Caco-2 (cell line): ENCODE measurements around the gene ITGB6. TPM values are rescaled to one million over a fixed set of nuclear protein-coding genes. Genes with fewer than 3 reads are reported as not detected.

Experiments
- BruUV-seq: library from RNA; stranded (reverse); fragments of 400-500 nt; replicated peaks from 2 replicates; lab custom pipeline; 2021; lab: Mats Ljungman, UMichigan
- CTCF ChIA-PET: fragments of 300-600 bp; sonication (Branson Sonifier 250); formaldehyde crosslinking; loops from one replicate; lab custom pipeline; 2022; ENCODE audit warnings: antibody characterized with exemption; lab: Charles Lee
- POLR2A ChIA-PET: fragments of 300-600 bp; sonication (Branson Sonifier 250); formaldehyde crosslinking; loops from one replicate; lab custom pipeline; 2022; ENCODE audit warnings: antibody characterized with exemption; lab: Charles Lee
- DNase-seq, 2 experiments: peaks; one replicate each; pipeline versions ENCODE4 v3.0.0 to v3.0.0-alpha.2; 2020 to 2022
- H3K27me3 ChIP-seq: replicated peaks from 2 replicates; pipeline ENCODE4 v1.6.0; 2011; ENCODE audit warnings: low read length; ENCODE audit not compliant: control insufficient read depth, insufficient read depth
- H3K36me3 ChIP-seq: 2 replicates; pipeline ENCODE4 v1.5.1; 2011; ENCODE audit warnings: low read length; ENCODE audit not compliant: control insufficient read depth, insufficient read depth
- H3K4me1 ChIP-seq: fragments of 250-450 bp; sonication (Bioruptor Pico); 2 replicates; pipeline ENCODE4 v1.5.1; 2020; ENCODE audit warnings: mild to moderate bottlenecking
- H3K4me3 ChIP-seq: 2 replicates; pipeline ENCODE4 v1.5.1; 2011; ENCODE audit warnings: low read depth, mild to moderate bottlenecking, control low read depth, low read length
- H3K9me3 ChIP-seq: fragments of 250-450 bp; sonication (Bioruptor Pico); 2 replicates; pipeline ENCODE4 v1.5.1; 2020; ENCODE audit warnings: mild to moderate bottlenecking, moderate library complexity
- H3K27ac Mint-ChIP-seq: one replicate; pipeline ENCODE4 v1.8.0; 2022; ENCODE audit warnings: mixed read lengths; ENCODE audit not compliant: unreplicated experiment
- H3K27me3 Mint-ChIP-seq: one replicate; pipeline ENCODE4 v1.8.0; 2022; ENCODE audit warnings: mixed read lengths; ENCODE audit not compliant: insufficient read depth, unreplicated experiment
- H3K36me3 Mint-ChIP-seq: one replicate; pipeline ENCODE4 v1.8.0; 2022; ENCODE audit warnings: mild to moderate bottlenecking, mixed read lengths; ENCODE audit not compliant: insufficient read depth, unreplicated experiment
- H3K4me1 Mint-ChIP-seq: one replicate; pipeline ENCODE4 v1.8.0; 2022; ENCODE audit warnings: low read depth, mixed read lengths; ENCODE audit not compliant: unreplicated experiment
- H3K4me3 Mint-ChIP-seq: one replicate; pipeline ENCODE4 v1.8.0; 2022; ENCODE audit warnings: mild to moderate bottlenecking, moderate library complexity, mixed read lengths; ENCODE audit not compliant: unreplicated experiment
- H3K9me3 Mint-ChIP-seq: one replicate; pipeline ENCODE4 v1.8.0; 2022; ENCODE audit warnings: mixed read lengths; ENCODE audit not compliant: unreplicated experiment
- CTCF ChIP-seq, 2 experiments: fragments of 200-600 bp in 1 of 2; IDR thresholded peaks; 1 replicate in 1 of 2; 2 replicates in 1 of 2; pipeline versions ENCODE4 v1.5.1 to v1.8.0; 2011 to 2022; ENCODE audit warnings: antibody characterized with exemption in 1 of 2, control low read depth in 1 of 2, inconsistent platforms in 1 of 2, low read depth in 1 of 2, low read length in 1 of 2, mild to moderate bottlenecking in 1 of 2, moderate library complexity in 1 of 2; ENCODE audit not compliant: insufficient read depth in 1 of 2, severe bottlenecking in 1 of 2, unreplicated experiment in 1 of 2
- intact Hi-C: fragments of 100-400 bp; cut with micrococcal nuclease; formaldehyde crosslinking; loops from one replicate; pipeline ENCODE4 v1.10.0; 2022; ENCODE audit not compliant: unreplicated experiment
- total RNA-seq: library from RNA; stranded (reverse); gene quantifications from 2 replicates; pipeline ENCODE4 v1.2.3, GENCODE V29; 2022

The ITGB6 gene
- total RNA-seq, 1 experiment from 2014 or later = 1.7 TPM

- H3K4me1 Mint-ChIP-seq = no peaks in the 10 kb centered on the region
- no peak for DNase-seq
- intact Hi-C loops = no loop called here
- no peak overlapping the region for H3K4me3 ChIP-seq
- no peak overlapping the region for H3K27ac Mint-ChIP-seq
- H3K9me3 ChIP-seq = no peaks in the 10 kb centered on the region
- no peaks in the 10 kb centered on the region for H3K27me3 Mint-ChIP-seq
- no peaks in the 10 kb centered on the region for H3K27me3 ChIP-seq
- POLR2A ChIA-PET = interaction anchor here (0.5 kb wide), 2 partner anchors 32 to 626 kb away, joined by 3 to 4 read pairs; no protein-coding TSS in a partner anchor
- no TSS peak for BruUV-seq
- H3K9me3 Mint-ChIP-seq = no peaks in the 10 kb centered on the region
- TF ChIP-seq CTCF (IDR thresholded peaks at IDR 0.05; ENCODE audit: insufficient read depth in 1 of 2, low read depth in 1 of 2, low read length in 1 of 2, severe bottlenecking in 1 of 2, unreplicated experiment in 1 of 2) = no peak
- no peak overlapping the region for H3K4me3 Mint-ChIP-seq
- no peaks in the 10 kb centered on the region for H3K36me3 ChIP-seq
- CTCF ChIA-PET = no interaction called here
- H3K36me3 Mint-ChIP-seq = no peaks in the 10 kb centered on the region
- H3K4me1 ChIP-seq = no peaks in the 10 kb centered on the region
Observed at GRCh38 chr2:160241251-160242137, 41.4 kb upstream of the ITGB6 start.

GRCh38 chr2:160239436-160239835 is 39.4 kb upstream of the ITGB6 start:
- intact Hi-C loops = no loop called here
- Mint-ChIP-seq H3K4me1 (no peaks in the 10 kb centered on the region), H3K36me3 (no peaks in the 10 kb centered on the region), H3K9me3 (no peaks in the 10 kb centered on the region), H3K27me3 (no peaks in the 10 kb centered on the region), H3K27ac (no peak overlapping the region), H3K4me3 (no peak overlapping the region)
- H3K4me1 ChIP-seq = no peaks in the 10 kb centered on the region
- DNase-seq = no peak
- no peak for TF ChIP-seq CTCF (IDR thresholded peaks at IDR 0.05; ENCODE audit: insufficient read depth in 1 of 2, low read depth in 1 of 2, low read length in 1 of 2, severe bottlenecking in 1 of 2, unreplicated experiment in 1 of 2)
- no peaks in the 10 kb centered on the region for H3K36me3 ChIP-seq
- BruUV-seq = no TSS peak
- CTCF ChIA-PET = no interaction called here
- H3K27me3 ChIP-seq = no peaks in the 10 kb centered on the region
- POLR2A ChIA-PET = no interaction called here
- H3K9me3 ChIP-seq = no peaks in the 10 kb centered on the region
- H3K4me3 ChIP-seq = no peak overlapping the region

- ChIA-PET CTCF (no interaction called here), POLR2A (no interaction called here)
- H3K27me3 ChIP-seq = no peaks in the 10 kb centered on the region
- no peak overlapping the region for H3K27ac Mint-ChIP-seq
- H3K4me3 Mint-ChIP-seq = no peak overlapping the region
- H3K4me1 Mint-ChIP-seq = no peaks in the 10 kb centered on the region
- H3K36me3 Mint-ChIP-seq = no peaks in the 10 kb centered on the region
- no peak overlapping the region for H3K4me3 ChIP-seq
- H3K4me1 ChIP-seq = no peaks in the 10 kb centered on the region
- no peak for TF ChIP-seq CTCF (IDR thresholded peaks at IDR 0.05; ENCODE audit: insufficient read depth in 1 of 2, low read depth in 1 of 2, low read length in 1 of 2, severe bottlenecking in 1 of 2, unreplicated experiment in 1 of 2)
- BruUV-seq = no TSS peak
- no peaks in the 10 kb centered on the region for H3K27me3 Mint-ChIP-seq
- intact Hi-C loops = no loop called here
- H3K9me3 Mint-ChIP-seq = no peaks in the 10 kb centered on the region
- no peak for DNase-seq
- H3K9me3 ChIP-seq = no peaks in the 10 kb centered on the region
- H3K36me3 ChIP-seq = no peaks in the 10 kb centered on the region
Observed at GRCh38 chr2:160238392-160238791, 38.3 kb upstream of the ITGB6 start.
